ENCODE data around the gene ATRIP.

ATRIP gene

GRCh38 chr3:48410205-48411040 lies 36.1 kb upstream of the ATRIP start:
- no peak for DNase-seq (ENCODE audit: low spot score)

DNA sequence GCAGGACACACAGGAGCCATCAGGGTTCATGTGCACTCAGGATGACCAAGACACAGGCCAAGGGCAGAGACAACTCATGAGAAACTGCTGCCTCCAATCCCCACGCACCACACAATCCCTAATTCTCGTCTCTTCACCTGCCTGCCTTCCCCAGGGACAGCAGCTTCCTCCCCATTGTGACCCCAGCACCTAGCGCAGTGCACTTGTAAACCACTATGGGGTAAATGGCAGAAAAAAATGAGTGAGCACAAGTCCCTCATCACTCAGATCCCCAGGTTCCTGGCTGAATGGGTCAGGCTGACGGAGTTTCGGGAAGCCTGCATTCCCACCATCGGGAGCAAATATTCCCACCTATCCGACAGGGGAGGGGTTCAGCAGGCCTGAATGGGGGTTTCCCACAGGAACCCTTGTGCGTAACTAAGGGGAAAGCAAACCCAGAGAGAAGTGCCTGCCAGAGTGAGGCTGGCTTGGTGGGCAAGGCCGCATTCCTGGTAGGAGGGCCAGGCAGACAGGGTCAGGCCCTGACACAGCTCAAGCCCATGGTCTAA lies 35.4 kb upstream of the ATRIP start:
- no peak for DNase-seq (ENCODE audit: low spot score)

GRCh38 chr3:48411606-48412374 lies 34.7 kb upstream of the ATRIP start:
- no peak for DNase-seq (ENCODE audit: low spot score)

DNA sequence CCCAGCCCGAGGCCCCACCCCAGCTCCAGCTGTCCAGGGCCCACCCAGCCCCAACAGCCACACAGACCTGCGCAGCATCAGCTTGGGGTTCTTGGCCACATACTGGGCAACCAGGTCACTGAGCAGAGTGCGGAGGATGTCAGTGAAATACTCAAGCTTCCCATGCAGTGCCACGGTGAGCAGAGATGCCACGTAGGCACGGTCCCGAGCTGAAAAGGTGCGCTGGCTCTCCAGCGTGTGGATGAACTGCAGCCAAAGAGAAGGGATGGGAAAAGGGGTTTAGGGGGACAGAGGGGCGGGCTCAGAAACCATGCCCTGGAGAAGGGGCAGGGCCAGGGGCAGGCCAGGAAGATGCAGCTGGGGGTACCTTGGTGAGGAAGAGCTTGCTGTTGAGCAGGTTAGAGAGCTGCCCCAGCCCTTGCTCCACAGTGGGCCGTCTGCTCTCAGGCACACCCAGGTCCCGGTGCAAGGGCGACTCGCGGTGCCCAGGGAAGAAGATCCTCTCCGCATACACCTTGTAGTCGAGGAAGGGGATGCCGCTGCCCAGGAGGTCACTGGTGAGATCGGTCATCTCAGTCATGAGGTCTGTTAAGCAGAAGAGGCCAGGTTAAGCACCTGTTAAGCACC lies 34.0 kb upstream of the ATRIP start:
- DNase-seq (ENCODE audit: low spot score) = no peak

GRCh38 chr3:48413086-48413485 lies 33.5 kb upstream of the ATRIP start:
- no peak for DNase-seq (ENCODE audit: low spot score)

GRCh38 chr3:48413611-48414010 lies 32.9 kb upstream of the ATRIP start:
- DNase-seq (ENCODE audit: low spot score) = no peak

GRCh38 chr3:48414376-48415250 lies 31.9 kb upstream of the ATRIP start:
- DNase-seq (ENCODE audit: low spot score) = no peak

GRCh38 chr3:48415251-48415953 lies 31.1 kb upstream of the ATRIP start:
- DNase-seq (ENCODE audit: low spot score) = no peak

DNA sequence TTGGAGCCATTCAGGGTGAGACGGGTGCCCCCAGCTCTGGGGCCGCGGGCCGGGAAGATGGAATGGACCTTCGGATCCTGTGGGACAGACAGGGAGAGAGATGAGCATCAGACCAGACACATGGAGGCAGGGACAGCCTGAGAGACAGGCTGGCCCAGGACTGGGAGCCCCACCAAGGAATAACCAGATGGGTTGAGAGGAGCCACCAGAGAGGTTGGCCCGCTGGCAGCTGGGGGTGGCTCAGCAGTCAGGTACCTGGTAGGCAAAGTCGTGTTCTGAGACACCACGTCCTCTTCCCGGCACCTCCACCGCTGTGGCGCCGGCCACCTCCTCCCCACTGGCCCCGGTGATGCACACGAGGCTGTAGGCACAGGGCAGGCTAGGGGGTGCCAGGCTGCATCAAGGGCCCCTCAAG lies 30.4 kb upstream of the ATRIP start:
- DNase-seq (ENCODE audit: low spot score) = no peak

DNA sequence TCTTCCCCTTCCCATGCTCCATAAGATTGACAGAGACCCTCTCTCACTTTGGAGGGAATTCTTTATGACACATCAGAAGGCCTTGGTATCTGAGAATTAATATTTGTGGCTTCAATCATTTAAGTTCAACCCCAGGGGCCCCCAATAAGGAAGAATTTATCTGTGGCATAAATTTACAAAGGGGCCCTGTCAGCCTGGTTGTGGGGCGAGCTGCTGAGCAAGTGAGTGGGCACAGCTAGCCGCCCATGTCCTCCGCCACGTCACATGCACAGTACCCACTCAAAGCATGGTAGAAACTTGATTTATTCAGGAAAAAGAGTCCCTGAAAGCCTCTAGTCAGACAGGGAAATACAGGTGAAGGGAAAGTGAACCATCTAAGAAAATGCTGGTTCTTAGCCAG lies 30.0 kb upstream of the ATRIP start:
- no peak for DNase-seq (ENCODE audit: low spot score)

DNA sequence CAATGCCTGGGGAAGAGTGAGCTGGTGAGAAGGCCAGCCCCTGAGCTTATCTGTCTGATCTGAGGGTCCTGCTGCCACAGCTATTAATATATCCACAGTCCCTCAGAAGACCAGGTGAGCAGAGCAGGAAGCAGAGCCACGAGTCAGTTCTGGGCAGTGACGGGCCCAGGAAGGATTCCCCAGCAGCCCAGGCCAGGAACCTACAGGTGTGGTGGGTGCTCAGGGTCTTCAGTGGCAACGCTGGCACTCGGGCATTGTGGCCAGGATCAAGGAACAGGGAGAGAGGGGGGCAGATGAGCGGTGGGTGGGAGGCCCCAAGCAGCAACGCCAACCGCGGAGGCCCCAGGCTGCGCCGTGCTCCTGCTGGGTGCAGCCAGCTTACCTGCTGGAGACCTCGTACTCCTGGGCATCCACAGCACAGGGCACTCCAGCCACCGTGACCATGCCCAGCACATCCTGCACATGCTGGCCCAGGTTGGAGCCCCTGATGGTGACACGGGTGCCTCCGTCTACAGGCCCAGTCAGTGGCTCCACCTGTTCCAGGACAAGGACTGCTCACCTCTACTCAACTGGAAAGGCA lies 28.9 kb upstream of the ATRIP start:
- no peak for DNase-seq (ENCODE audit: low spot score)

DNA sequence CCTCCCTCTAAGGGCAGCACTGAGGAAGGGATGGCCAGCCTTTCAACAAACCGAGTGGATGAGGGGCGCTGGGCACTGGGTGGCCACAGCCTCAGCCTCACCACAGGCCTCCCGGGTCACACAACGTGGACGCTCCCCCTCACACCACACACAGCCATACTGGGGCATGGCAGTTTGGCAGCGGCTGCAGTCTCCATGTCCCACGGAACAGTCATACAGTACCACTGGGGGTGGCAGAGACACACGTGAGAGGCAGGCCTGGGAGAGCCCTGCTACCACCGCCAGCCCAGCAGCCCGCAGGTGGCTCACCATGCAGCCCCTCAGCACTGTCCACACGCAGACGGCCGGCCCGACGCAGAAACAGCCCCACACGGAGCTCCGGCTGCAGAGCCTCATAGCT lies 28.4 kb upstream of the ATRIP start:
- DNase-seq (ENCODE audit: low spot score) = no peak

DNA sequence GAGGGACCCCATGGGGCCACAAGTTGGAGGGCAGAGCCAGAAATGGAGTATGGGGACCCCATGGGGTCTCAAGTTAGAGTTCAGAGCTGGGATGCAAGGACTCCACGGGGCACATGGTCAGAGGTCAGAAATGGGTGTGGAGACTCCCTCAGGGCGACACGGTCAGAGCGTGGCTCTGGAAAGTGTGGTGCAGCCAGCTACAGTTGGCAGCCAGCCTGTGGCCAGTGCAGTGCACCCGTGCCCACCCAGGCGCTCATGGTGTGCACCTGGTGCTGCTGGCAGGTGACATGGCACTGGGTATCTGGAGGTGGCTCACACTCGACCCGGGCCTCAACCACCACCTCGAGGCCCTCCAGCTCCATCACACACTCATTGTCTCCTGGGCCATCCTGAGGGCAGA lies 27.9 kb upstream of the ATRIP start:
- DNase-seq (ENCODE audit: low spot score) = no peak

- DNase-seq (ENCODE audit: low spot score) = no peak
Observed at GRCh38 chr3:48419149-48419548, 27.4 kb upstream of the ATRIP start.

DNA sequence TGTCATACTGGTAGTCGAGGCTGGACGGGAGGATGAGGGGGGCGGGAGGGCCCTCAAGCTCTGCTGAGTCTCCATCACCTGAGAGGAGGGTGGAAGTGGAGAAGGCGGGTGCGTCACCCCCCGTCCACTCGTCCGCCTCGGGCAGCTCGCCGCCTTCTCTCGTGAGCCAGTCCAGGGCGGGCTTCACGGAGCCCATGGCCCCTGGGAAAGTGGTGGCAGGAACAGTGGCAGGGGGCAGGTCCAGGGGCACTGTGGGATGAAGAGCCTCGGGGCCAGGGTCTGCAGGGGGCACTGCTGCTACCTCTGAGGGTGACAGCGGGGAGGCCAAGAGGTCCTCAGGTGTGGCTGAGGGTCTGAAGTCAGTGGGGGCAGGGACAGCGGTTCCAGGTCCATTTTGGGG lies 26.9 kb upstream of the ATRIP start:
- DNase-seq (ENCODE audit: low spot score) = no peak

DNA sequence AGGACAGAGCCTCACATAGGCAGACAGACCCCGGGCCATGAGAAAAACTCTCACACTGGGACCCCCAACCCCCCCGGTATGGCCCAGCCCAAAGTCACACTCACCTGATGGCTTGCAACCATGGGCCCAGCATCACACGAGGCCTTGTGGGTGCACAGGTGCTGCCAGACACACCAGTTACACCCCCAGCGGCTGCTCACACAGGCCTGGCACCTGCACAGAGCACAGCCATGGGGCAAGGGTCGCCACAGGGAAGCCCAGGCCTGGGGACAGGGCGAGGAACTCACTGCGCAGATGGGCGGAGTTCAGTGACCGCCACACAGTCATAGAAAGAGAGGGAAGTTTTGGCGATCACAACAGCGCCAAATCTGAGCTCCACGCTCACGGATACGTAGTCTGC lies 26.0 kb upstream of the ATRIP start:
- no peak for DNase-seq (ENCODE audit: low spot score)

DNA sequence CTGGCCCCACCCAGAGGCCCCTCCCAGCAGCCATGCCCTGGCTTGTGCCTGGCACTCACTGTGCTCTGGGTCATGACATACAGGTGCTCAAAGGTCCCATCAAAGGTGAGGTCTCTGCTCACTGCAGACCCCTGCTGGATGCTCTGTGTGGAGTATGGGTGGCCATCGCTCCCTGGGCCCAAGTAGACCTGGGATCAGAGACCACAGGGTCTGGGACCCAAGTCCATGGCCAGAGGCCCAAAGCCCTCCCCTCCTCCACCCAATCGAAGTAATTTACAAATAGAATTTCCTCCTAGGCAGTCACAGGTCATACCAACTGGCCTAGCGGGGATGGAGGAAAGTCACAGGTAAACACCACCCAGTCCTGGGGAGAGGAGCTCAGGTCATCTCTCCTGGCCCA lies 24.3 kb upstream of the ATRIP start:
- no peak for DNase-seq (ENCODE audit: low spot score)

GRCh38 chr3:48422681-48423080 lies 23.9 kb upstream of the ATRIP start:
- DNase-seq (ENCODE audit: low spot score) = no peak

- DNase-seq (ENCODE audit: low spot score) = no peak
Observed at GRCh38 chr3:48423241-48423882, 23.2 kb upstream of the ATRIP start.
